SW480 (cell line): Measurements from ENCODE around the gene LCN6.
"Not testable (repeated sequence)": the region's sequence is repeated elsewhere in the genome, so short reads cannot be mapped to it uniquely, and the experiment has no call there.

Experiments used
- DNase-seq: peaks from one replicate; pipeline ENCODE4 v3.0.0-alpha.2; 2016; ENCODE audit warnings: low spot score

The LCN6 gene

DNA sequence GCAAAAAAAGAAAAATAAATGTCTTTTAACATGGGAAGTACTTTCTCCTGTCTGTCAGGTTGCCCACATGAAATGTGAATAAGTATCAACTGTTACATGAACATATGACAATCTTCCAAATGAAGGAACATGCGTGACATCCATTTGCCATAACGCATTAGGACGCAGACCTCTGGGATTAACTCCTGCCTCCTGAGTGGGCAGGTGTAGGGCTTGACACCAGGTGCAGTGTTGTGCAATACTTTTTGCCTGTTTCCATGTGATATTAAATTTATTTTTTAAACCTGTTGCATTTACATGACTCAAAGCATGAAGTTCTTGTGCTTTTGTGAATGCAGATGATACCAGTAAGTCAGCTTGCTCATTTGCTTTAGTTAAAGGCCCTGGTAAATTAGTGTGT, 34.1 kb upstream of the LCN6 start:
- no peak for DNase-seq

DNA sequence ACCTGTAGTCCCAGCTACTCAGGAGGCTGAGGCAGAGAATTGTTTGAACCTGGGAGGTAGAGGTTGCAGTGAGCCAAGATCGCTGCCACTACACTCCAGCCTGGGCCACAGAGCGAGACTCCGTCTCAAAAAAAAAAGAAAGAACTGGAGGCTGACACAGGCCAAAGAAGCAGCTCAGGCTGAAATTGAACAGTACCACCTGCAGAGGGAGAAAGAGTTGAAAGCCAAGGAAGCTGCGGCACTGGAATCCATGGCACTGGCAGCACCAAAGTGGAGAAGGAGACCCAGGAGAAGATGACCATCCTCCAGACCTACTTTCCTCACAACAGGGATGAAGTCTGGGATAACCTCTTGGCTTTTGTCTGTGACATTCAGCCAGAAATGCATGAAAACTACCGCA, 31.5 kb upstream of the LCN6 start:
- DNase-seq: no peak

DNA sequence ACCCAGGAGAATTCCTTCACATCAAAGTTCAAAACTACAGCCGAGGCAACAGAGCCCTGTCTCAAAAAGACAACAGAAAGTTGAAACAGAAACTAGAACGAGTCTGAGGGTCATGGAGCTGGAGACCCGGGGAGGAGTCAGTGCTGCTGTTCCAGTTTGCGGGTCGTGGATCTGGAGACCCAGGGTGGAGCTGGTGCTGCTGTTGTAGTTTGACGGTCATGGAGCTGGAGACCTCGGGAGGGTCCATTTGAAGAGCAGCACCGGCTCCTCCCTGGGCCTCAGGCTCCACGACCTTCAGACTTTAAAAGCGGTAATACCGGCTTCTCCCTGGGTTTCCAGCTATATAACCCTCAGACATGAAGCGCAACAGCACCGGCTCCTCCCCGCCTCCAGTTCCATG, 29.0 kb upstream of the LCN6 start:
- no peak for DNase-seq

DNA sequence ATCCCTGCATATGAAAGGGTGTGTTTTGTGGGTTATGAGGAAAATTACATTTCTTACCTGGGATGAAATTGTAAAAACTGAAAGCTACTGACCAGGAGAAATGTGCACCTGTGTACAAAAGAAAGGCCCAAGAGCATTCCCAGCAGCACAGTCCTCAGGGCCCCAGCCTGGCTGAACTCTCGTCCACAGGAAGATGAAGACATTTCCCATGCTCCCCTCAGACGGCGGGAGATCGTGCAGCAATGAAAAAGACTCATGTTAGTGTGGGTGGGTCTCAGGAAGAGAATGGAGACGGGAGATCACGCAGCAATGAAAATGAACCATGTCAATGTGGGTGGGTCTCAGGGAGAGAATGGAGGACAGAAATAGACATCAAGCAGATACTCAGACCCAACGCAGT, 28.6 kb upstream of the LCN6 start:
- no peak for DNase-seq

DNA sequence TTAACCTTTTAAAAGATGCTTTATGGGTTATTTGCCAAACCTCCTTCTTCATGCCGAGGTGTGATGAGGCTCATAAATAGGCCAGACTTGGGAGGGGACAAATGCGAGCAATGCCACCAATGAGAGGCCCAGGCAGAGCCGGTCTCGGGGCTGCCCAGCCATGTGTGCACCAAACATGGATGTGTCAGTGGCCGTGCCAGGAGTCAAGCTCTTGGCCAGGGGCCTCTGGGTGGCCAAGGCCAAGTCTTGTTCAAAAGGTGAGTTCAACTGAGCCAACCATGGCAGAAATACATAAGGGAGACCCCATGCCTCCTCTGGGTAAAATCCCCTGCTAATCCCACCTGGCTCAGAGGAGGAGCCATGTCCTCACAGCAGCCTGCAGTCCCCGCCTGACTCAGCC, 26.9 kb upstream of the LCN6 start:
- DNase-seq: no peak

DNA sequence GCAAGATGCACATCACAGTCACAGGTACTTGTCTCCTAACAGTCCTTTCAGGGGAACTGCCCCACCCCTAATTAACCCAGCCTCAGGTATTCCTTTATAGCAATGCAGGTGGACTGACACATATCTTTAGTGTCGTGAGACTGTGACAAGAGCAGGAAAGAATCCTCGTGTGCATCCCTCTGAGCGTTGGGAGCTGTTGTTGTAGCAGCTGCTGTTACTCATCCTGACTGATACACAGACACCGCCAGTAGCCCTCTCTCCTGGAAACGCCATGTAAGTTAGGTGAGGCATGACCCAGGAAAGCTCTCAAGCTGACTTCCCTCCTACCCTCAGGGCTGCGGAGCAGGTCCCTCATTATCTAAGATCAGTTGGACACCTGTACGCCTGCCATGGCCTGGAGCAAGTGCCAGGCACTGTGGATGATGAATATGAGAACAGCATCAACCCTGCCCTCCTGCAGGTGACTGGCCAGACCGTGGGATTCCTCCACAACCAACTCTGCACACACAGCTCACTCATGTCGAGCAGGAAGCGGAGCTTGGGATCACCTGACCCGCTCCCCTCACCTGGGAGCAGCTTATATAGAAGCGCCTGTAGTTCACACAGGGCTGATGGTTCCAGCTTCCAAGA, 26.2 kb upstream of the LCN6 start:
- DNase-seq: no peak

DNA sequence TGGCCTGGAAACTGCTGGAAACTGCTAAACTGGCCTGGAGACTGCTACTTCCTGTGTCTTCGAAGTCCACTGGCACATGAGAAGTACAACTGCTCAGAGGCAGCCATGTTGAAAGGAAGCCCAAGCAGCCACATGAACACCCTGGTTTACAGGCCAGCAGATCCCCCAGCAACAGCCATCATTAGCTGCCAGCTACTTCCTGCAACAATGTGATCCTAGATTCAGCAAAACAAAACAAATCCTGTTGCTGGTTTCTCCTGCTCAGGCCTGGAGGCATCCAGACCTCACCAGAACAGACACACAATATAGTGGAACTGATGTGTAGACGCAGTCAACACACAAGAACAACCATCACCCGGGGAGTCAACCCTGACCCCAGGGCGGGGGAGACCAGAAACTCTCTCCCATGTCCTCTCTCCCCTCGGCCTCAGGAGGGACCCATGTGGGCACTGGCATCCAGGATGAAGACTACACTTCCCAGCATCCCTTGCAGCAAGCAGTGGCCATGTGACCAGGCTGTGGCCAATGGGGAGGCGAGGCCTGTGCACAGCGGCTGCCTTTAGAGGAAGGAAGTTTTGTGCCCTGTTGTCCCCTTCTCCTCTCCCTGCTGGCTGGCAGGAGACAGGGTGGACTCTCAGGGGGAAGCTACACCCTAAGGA, 25.2 kb upstream of the LCN6 start:
- peak; percentile 35 for DNase-seq

DNA sequence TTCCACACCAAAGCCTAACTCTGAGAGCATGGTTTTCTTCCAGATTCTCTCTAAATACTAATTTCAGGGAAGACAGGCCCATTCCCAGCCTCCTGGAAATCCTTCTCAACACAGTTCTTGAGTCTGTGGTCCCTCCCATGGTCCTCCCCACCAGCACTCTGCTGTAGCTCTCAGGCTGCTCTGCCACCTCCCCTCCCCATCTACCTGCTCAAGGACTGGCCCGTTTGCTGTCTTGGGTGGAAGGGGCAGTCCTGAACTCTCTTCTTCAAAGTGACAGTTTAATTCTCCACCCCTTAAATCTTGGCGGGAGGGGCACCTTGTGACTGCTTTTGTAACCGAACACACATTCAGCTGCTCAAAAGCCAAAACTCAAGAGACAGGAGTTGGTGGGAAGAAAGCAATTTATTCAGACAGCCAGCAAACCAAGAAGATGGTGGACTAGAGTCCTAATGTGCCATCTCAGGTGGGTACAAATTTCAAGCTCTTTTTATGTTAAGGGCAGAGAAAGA, 23.6 kb upstream of the LCN6 start:
- DNase-seq: no peak

DNA sequence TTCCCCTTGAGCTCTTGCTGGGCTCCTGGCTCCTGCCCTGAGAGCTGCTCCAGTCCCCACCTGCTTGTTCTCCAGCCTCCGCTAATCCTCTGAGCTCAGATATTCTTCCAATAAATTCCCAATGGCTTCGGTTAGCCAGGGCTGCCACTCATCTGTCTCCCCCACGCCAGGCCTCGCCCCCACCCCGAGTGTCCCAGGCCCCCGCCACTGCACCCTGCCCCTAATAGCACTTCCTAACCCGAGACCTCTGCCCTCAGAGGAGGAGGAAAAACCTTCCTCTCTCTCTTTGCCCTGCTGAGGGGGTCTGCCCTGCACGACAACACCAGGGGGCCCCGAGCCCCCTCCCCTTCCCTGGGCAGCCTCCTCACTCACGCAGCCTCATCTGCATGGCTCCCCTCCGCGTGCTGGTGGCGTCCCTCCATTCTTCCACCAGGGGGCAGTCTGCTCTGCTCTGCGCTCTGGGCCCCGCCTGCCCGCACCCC, 21.4 kb upstream of the LCN6 start:
- no peak for DNase-seq

DNA sequence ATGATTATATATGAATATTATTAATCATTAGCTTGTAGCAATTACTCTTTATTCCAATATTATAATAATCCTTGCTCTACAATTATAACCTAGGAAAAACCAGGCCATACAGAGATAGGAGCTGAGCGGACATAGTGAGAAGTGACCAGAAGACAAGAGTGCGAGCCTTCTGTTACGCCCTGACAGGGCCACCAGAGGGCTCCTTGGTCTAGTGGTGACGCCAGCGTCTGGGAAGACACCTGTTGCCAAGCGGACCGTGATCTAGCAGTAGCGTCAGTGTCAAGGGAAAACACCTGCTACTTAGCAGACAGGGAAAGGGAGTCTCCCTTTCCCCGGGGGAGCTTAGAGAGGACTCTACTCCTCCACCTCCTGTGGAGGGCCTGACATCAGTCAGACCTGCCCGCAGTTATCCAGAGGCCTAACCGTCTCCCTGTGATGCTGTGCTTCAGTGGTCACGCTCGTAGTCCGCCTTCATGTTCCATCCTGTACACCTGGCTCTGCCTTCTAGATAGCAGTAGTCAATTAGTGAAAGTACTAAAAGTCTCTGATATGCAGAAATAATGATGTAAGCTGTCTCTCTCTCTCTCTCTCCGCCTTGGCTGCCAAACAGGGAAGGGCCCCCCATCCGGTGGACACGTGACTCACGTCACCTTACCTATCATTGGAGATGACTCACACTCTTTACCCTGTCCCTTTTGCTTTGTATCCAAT, 18.2 kb upstream of the LCN6 start:
- DNase-seq: peak; percentile 64

DNA sequence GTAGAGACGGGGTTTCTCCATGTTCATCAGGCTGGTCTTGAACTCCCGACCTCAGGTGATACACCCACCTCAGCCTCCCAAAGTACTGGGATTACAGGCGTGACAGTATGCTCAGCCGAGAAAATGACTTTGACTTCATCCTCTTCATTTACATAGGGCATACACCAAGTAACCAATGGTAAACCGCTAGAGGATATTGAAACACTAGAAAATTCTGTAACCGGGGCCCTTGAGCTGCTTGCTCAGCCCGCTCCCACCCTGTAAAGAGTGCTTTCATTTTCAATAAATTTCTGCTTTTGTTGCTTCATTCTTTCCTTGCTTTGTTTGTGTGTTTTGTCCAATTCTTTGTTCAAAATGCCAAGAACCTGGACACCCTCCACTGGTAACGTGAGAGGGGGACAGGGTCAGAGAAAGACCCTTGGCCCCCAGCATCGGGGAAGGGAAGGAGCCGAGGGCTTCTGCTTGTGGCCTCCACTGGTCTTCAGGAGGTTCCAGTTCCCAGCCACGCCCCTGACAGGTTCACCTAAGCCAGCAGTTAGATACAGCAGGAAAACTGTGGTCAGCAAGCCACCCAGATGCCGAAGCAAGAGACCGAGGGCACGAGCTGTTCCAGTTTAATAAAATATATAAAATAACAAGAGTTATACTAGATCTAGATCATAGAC, 17.6 kb upstream of the LCN6 start:
- DNase-seq: not testable (repeated sequence)

DNA sequence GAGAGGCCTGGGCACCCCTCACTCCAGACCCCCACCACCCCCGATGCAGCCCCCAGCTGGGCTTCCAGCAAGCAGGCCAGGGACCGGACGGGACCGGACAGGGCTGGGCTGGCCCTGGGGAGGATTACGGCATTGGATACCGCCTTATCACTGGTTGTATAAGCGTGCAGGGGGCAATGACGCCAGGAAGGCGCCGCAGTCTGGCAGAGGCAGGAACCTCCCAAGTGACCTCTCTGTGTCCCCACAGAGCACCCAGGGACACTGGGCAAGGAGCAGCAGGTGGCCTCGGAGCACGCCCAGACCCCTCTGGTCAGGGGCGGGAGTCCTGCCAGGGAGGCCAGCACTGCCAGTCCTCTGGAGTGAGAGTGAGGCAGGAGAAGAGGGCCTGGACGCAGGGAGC, 16.7 kb upstream of the LCN6 start:
- no peak for DNase-seq

DNA sequence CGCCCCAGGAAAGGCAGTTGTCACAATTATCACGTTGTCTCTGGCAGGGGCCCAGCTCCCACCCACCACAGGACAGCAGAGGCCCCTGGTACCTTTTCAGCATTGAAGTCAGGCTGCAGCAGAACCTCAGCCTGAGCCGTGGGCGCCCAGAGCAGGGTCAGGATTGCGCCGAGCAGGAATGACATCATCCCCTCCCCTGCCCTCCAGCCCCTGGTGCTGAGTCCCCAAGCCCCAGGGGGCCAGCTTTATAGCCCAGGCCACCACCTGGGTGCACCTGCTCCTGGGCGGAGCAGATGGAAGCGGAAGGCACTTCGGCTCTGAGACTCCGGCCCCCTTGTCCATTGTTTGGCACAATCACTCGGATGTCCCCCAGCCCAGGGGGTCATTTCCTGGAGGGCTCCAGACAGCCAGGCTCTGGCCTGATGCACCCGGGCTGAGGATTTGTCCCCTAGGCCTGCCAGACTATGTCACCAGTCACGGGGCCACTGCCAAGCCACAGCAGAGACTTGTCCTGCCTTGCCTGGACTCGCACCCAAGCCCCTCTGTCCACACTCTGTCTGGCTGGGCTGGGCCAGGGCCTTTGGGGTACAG, 16.1 kb upstream of the LCN6 start, which contains the start of gene LCN15:
Gene LCN15 (minus strand): TSS at position 218 of the 591 bp plus-strand sequence. CDS start 30 bp downstream, at position 188.
- no peak for DNase-seq

DNA sequence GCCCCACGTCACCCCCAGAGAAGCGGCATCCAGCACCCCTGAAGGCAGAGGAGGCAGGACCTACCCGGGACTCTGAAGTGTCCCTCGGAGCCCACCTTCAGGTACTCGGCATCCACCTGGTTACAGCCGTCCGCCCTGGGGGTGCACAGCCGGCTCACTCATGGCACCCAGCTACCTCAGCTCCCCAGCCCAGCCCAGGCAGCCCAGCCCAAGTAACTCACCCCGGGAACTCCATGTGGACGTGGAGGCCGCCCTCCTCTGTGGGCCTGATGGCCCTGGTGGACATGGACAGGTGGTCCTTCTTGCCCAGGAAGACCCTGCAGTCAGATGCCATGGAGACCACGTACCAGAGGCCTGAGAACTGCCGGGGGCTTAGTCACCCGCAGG, 15.3 kb upstream of the LCN6 start:
- DNase-seq: no peak

DNA sequence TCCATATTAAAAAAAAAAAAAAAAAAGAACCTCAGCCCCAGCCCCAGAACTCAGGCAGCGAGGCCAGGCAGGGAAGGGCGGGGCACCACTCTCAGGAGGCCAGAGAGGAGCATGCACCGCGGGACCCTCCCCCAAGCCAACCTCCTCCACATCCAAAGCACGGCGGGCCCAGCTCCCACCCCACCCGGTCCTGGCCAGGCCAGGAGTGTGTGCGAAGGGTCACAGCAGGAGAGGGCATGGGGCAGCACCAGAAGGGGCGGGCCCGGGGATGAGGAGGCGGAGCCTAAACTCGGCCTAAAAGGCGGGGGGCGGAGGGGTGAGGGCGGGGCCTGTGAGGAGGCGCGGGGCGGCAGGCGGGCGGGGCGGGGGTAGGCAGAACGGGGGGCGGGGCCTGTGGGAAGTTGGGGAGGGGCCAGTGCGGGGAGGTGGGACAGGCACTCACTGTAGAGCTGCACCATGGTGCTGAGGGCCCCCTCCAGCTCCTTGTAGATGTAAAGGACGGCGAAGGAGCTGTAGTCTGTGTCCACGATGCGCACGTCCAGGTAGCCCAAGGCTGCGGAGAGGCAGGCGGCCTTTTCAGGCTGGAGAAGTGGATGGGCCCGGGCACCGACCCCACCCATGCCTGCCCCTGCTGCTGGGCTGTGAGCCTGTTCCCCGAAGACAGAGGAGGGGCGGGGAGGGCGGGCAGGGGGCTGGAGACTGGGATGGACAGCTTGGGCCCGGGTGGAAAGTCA, 14.8 kb upstream of the LCN6 start:
- DNase-seq: no peak

DNA sequence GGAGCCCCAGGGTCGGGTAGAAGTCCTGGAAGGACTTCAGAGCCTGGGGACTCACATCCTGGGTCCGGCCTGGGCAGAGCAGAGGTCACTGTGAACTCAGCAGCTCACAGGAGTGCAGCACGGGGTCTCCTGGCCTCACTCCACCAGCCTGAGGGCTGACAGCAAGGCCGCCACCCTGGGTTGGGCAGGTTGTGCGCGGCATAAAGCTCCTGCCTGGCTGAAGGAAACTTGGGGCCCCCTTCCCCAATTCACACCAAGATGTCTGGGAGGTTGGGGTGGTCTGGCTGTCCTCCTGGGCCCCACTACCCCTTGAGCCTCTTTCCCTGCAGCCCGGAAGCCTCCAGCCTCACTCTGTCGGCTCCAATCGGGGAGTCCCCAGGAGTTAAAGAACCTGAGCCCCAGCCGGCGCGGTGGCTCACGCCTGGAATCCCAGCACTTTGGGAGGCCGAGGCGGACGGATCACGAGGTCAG, 13.9 kb upstream of the LCN6 start:
- no peak for DNase-seq

DNA sequence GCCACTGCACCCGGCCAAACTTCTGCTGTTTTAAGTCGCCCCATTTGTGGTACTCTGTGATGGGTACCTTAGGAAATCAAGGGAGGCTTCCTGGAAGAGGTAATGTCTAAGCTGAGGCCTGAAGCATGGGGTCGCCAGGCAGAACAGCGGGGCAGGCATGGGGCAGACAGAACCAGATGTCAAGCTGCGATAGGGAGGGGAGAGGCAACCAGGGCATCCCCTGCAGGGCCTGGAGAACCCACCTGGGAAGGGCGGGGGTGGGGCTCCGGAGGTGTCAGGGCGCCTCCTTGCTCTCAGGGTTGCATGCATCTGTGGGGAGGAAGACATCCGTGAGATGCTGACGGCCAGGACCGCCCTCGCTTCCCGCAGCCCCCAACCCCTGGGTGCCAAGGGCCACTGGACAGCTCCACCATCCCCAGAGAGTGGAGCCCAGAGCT, 13.2 kb upstream of the LCN6 start:
- no peak for DNase-seq

DNA sequence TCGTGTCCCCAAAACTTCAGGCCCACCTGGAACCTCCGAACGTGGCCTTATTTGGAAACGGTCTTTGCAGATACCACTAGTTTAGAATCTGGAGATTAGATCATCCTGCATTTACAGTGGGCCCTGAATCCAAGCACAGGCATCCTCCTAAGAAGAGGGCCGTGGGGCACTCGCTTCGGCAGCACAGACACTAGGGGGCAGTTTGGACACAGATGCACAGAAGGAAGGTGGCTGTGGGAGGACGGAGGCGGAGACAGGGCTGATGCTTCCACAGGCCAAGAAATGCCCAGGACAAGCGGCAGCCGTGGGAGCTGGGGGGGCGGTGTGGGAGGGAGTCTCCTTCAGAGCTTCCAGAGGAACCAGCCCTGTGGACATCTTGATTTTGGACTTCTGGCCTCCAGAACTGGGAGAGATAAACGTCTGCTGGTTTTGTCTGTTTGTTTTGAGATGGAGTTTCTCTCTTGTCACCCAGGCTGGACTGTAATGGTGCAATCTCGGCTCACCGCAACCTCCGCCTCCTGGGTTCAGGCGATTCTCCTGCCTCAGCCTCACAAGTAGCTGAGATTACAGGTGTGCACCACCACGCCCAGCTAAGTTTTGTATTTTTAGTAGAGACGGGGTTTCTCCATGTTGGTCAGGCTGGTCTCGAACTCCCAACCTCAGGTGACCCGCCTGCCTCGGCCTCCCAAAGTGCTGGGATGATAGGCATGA, 12.7 kb upstream of the LCN6 start:
- peak; percentile 75 for DNase-seq

DNA sequence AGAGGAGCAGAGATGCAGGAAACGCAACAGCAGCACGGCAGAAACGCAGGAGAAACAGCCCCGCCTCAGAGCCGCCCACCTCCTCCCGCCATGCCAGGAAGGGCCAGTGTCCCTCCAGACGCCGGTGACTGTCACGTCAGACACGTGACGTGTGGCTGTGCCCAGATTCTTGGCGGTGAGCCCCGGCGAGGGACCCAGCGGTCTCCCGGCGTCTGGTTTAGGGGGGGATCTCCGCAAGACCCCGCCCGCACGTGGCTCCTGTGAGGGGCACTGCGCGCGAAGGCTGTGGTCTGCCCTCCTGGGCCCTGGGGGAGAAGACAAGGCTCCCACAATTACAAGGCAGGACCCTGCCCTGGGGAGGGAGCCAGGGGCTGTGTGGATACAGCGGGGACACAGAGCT, 12.1 kb upstream of the LCN6 start:
- no peak for DNase-seq
